ENCODE measurements around the gene ZFHX3. TPM values are rescaled to one million over a fixed set of nuclear protein-coding genes. Genes with fewer than 3 reads are reported as not detected.

ZFHX3 gene
- total RNA-seq, 4 donors from 2014 or later: 19.7 to 70.4 (median 34.6) TPM

DNA sequence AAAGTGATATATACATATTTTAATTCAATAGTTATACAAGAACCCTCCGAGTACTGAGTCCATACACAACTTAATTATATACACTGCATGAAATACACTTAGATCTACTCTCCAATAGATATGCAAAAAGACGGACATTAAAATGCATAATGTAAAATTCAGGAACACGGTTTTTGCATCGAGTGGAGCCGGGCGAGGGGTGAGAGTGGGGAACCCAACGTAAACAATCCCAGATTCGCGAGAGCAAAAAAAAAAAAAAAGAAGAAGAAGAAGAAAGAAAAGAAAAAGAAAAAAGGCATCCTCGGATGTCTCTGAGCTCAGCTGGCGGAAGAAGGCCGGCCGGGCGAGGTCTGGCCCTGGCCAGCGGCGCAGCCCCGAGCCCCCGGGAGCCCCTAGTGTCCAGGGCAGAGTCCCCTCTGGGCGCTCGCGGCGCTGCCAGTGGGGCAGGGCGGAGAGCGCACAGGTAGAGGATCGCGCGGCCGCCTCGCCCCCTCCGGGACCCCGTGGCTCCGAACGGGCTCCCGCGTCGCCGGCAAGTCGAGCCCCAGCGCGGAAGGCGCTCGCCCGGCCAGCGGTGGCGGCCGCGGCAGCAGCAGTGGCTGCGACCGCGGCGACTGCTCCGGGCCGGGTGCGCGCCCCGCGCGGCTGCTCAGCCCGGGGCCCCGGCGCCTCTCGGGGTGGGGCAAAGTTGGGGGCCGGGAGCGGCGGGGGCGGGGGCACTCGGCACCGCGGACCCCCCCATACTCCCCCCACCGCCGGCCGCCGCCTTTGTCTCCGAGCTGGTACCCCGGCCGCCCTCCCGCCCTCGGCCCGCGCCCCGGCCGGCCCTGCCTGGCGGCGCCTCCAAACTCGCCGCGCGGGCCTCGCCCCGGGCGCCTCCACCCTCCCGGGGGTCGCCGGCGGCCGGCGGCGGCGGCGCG lies 9.6 kb upstream of the ZFHX3 start:
- TF ChIP-seq, protein P1, sequence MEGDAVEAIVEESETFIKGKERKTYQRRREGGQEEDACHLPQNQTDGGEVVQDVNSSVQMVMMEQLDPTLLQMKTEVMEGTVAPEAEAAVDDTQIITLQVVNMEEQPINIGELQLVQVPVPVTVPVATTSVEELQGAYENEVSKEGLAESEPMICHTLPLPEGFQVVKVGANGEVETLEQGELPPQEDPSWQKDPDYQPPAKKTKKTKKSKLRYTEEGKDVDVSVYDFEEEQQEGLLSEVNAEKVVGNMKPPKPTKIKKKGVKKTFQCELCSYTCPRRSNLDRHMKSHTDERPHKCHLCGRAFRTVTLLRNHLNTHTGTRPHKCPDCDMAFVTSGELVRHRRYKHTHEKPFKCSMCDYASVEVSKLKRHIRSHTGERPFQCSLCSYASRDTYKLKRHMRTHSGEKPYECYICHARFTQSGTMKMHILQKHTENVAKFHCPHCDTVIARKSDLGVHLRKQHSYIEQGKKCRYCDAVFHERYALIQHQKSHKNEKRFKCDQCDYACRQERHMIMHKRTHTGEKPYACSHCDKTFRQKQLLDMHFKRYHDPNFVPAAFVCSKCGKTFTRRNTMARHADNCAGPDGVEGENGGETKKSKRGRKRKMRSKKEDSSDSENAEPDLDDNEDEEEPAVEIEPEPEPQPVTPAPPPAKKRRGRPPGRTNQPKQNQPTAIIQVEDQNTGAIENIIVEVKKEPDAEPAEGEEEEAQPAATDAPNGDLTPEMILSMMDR (IDR thresholded peaks at IDR 0.05; ENCODE audit: low read depth): no peak

DNA sequence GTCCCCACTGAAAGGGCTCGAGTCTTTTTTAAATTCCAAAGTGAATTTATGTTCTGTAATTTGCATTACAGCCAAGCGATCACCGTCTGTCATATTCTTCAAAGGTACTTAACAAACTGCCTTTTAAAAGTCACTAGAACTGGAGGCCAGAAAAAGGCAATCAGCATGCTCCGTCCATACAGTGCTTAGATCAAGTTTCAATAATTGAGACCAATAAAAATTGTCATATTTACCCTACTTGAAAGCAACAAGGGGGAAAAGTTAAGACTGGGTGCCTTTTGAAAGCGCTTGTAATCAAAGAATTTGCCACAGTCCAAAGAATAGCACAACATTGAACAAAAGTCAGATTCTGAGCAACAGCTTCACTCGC lies 9.0 kb upstream of the ZFHX3 start:
- TF ChIP-seq, protein P1 (IDR thresholded peaks at IDR 0.05; ENCODE audit: low read depth): no peak

DNA sequence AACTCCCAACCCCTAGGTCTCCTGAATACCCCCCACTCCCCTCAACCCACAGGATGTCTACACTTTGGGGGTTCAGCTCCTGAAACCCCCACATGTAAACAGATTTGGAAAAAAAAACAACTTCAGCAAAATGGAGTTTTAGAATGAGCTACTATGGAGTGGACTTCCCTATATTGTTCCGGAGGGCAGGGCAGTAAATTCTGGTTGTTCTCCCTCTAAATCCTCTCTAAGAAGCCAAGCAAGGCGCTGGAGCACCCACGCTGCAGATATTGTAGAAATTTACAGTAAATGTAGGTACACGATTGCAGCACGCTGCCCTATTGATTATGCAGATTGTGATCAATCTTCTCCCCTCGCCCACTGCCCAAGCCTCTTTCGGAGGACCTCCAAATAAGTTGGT lies 8.5 kb upstream of the ZFHX3 start:
- TF ChIP-seq, protein P1 (IDR thresholded peaks at IDR 0.05; ENCODE audit: low read depth): no peak

DNA sequence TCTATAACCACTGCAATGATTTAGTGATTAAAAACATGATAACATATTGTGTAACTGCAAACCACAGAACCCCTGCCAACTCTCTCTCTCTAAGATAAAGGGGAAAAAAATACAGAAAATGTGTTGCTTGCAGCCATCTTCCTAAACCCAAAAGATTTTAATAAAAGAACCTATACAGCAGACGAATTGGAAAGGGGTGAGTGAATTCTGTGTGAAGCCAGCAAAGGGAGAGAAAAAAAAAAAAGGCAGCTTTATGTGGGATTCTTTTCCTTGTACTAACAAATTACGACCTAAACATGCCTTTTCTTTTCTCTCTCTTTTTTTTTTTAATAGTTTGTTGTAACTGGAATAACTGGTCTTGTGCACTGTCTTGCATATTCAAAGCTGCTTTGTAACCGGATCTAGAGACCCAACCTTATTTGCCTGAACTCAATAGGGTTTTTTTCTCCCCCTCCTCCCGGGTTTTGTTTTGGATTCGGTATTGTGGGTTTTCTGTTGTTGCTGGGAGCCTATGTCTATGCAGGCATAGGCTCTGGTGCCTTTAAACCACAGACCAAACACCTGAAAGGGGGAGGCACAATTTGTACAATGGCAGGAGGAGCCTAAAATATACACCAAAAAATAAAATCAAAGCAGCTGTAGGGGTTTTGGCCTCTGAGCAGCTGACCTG lies 7.0 kb upstream of the ZFHX3 start:
- TF ChIP-seq, protein P1 (IDR thresholded peaks at IDR 0.05; ENCODE audit: low read depth): no peak

DNA sequence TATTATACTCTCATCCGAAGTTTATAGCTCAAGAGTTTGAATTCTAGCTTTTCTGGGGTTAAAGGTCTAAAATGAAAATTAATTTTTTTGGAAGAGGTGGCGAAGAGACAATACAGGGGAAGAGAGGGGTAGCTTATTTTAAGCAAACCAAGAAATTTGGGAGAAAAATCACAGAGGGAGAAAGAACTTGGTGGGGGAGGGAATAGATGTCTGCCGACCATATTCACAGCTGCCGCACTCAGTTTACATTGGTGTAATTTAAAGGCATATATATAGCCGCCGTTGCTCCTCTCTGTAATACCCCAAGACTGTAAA lies 6.5 kb upstream of the ZFHX3 start:
- TF ChIP-seq, protein P1 (IDR thresholded peaks at IDR 0.05; ENCODE audit: low read depth): no peak

DNA sequence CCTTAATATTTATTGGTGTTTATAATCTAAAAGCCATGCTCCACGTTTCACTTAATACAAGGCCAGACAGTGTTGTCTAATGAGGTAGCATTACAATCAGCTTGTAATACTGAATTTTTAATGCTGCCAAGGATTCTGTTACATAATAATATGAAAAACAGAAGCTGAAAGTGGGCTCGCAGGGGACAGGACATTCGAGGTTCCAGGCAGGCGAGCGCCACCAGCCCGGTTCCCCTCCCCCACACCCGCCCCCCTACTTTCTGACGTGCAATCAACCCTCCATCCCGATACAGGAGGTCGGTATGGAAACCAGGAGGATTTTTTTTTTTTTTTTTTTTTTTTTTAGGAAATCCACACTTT lies 6.2 kb upstream of the ZFHX3 start:
- TF ChIP-seq, protein P1 (IDR thresholded peaks at IDR 0.05; ENCODE audit: low read depth): no peak

DNA sequence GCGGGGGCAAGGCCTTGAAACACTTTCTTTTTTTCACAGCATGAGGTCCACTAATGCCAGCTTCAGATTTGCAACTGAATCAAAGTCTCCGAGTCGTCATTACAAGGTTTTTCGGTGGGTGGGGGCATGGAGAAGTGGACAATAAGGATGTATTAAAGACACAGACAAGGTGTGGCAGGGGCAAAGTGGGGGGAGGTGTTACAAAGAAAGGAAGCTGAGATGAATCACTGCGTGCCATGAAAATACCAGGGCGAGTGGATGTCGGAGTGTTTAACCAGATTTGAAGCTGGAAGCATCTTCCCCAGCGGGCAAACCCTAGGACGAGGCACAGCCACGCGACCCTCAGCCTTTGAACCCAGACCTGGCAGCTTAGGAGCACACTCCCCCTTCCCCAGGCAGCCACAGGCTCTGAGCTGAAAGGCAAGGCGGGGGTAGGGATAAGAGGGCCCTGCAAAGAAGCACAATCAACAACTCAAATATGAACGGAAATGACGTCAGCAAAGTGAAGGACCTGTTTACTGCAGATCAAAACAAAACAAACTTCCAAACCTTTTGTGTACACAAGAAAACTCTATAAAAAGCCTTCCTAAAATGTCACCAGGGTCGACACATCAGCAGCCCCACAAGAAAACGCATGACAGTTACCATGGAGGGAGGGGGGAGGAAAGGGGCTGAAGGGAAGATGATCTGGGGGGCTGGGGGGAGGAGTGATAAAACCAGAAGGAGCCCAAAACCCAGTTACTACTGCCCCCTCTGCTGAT lies 5.6 kb upstream of the ZFHX3 start:
- TF ChIP-seq, protein P1 (IDR thresholded peaks at IDR 0.05; ENCODE audit: low read depth): no peak
